ENCODE results near the gene PLIN4.

The PLIN4 gene

DNA sequence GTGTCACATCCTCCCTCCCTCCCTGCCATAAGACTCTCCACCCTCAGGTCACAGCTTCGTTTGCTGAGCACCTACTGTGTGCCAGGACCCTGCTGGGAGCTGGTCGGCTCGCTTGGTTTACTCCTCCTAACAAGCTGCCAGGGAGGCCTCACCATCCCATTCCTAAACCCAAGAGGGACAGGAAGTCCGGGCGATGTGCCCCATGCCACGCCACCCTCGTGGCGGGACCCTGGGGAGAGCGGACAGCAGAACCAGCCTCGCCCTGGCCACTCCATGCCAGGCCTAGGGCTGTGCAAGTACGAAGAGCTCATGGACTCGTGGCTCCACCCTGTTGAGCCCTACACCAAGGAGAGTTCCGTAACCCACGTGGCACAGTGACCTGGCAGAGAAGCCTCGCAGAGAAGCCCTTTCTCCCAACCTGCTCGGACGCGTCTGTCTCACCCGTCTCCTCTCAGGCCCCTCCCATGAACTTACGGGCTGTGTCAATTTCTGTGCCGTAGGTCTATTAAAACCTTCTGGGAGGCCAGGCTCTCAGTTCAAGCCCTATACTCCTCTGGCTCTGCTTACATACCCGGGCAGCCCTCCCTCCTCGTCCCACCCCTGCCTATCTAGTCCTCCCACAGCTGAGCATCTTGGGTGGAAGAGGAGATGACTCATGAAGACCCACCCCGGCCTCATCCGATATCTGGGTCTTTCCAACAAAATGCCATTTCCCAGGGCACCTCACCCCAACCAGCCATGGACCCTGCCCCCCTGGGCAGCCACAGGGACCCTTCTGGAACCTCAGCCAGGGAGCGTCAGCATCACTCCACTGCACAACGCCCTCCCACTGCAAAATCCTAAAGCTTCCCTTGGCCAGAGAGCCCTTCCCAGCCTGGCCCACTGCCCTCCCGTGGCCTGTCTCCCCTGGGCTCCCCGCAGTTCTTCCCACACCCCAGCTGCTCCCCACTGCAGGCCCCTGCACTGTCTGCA, 63.3 kb downstream of the PLIN4 start:
- DNase-seq (ENCODE audit: low spot score): no peak

DNA sequence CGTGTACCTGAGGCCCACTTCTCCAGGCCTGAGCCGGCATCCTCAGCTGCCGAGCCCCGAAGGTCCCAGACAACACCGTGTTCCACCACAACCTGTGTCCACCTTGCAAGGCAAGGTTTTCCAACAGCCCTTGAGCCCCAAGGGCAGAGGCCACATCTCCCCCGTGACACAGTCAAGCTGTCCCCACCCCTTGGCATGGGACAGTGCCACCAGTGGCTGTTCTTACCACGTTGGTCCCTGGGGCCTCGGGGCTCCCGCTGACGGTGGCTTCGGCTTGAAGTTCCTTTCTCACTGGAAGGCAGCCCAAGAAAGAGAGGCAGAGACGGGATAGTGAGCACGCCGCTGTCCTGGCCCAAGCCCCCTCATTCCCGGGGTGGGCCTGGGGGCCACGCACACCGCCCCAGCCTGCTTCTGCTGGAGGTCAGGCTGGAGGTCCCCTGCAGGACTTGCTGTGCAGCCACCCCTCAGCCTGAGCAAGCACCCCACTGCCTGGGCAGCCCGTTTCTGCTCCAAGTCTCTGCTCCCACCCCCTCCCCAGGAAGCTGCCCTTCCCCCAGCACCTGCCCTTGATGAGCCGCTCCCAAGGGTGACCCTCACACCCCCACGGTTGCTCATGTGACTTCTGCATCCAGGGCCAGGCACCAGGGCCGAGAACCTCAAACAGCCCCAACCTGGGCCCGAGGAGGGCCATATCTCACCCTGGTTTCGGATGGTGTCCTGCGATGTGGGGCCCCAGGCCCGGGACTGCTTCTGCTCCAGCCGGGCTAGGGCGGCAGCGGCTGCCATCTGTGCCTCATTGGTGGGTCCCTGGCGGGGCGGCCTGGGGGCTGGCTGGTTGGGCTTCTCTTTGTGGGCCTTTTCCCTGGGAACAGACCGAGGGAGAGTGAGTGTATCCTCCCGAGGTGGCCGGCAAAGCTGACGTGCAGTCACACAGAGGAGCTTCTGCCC, 64.8 kb downstream of the PLIN4 start:
- DNase-seq (ENCODE audit: low spot score): no peak

DNA sequence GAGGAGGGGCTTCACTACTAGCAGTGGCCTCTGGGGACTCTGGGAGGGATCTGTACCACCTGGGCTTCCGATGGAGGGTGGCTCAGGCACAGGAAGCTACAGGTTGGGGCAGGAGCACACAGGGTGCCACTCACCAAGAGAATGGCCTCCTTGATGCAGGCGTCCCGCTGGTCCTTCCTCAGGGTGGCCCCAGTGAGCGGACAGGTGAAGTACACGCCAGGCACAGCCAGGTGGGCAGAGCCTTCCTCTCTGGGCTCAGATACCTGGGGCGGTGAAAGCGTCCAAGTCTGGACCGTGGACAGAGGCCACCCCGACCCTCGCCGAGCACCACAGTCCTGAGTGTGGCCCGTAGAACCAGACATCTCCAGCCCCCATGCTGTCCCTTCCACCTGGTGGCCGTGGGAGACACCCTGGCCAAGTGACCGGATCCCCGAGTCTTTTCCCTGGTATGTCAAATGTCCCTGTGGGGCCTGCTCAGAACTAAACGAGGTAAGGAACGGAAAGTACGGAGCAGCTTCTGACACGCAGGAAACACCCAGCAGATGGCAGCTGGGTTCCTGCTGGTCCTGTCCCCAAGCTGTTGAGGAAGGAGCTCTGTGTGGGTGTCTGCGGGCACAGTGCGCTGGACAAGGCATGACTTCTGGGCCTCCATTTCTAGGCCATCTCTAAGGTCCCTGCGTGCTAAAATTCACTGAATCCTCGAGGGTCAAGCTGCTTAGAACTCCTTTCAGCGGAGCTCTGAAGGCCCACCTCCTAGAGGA, 65.9 kb downstream of the PLIN4 start:
- no peak for DNase-seq (ENCODE audit: low spot score)

Data from CD4-positive, alpha-beta T cell treated with Interleukin-6 at 100 ng/mL for 8 hours (primary cell).